HG03139 (cell line): ENCODE measurements around the gene HECW1.

Experiments
- ATAC-seq: cut with Tn5 transposase; IDR thresholded peaks from one replicate; pipeline ENCODE4 v1.9.1; 2021; ENCODE audit not compliant: unreplicated experiment

HECW1 gene

GRCh38 chr7:43142703-43143102, 30.3 kb downstream of the HECW1 start:
- ATAC-seq, result no peak

DNA sequence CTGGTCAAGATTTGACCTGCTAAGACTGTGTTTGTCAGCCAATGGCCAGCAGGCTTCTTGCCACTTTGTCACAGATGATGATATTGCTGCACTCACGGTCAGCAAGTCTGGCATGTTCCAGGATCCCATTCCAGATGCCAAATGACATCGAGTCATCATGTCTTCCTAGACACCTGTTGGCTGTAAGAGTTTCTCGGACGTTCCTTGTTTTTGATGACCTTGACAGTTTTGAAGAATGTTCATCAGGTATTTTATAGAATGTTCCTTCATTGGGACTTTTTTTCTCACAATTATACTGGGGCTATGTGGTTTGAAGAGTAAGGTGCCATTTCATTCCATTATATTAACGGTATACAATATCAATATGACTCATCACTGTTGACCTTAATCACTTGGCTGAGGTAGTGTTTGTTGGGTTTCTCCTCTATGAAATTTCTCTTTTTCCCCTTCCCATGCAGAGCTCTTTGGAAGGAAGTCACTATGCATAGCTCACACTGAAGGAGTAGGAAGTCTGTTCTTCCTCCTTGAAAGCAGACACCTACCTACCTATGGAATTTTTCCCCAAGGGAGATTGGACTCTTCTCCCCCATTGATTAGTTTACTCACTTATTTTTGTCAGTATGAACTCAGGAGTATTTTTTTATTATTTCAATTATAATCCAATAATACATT, 31.6 kb downstream of the HECW1 start:
- no peak for ATAC-seq

DNA sequence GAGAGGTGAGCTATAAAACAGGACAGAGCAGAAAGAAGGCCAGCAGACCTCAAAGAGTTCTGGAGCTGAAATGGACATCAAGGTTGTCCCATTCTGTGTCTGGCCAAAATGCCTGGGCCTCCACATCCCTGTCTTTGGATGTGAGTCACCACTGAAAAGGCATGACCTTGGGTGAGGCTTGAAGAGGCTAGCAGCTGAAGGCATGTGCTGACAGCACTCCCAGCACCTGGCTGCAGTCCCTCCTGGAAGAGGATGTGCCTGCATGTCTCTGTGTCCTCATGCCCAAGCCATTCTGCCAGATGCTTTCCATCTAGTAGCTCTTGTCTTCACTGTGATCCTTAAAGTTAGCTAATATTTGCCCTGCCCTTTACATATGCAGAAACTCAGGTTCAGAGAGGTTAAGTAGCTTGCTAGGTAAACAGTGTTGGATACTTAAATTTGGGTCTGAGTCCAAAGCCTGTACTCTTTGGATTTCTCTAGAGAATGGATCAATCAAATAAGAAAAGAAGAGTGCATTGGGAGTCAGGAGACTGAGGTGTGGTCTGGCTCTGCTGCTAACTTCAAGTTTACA, 35.8 kb downstream of the HECW1 start:
- no peak for ATAC-seq

- ATAC-seq, result no peak
Observed at GRCh38 chr7:43151076-43151475, 38.6 kb downstream of the HECW1 start.

DNA sequence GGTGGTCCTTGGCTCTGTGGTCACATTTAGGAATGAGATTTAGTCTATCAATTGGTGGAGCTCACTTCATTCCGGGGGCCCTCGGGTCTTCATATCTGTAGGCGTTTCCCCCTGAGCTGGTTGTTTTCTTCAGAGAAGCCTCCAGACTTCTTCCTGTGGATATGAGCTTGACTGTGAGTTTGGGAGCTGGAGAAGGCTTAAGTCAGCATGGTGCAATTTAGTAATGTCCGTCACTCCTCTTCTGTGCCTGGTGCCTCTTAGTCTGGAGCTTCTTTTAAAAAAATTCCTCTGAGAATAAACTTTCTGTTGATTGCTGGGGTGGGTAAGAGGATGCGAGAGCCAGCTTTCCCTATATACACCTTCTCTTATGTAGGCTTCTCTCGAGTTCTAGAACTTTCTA, 40.2 kb downstream of the HECW1 start:
- no peak for ATAC-seq

- ATAC-seq, result no peak
Observed at GRCh38 chr7:43155636-43156035, 43.2 kb downstream of the HECW1 start.

DNA sequence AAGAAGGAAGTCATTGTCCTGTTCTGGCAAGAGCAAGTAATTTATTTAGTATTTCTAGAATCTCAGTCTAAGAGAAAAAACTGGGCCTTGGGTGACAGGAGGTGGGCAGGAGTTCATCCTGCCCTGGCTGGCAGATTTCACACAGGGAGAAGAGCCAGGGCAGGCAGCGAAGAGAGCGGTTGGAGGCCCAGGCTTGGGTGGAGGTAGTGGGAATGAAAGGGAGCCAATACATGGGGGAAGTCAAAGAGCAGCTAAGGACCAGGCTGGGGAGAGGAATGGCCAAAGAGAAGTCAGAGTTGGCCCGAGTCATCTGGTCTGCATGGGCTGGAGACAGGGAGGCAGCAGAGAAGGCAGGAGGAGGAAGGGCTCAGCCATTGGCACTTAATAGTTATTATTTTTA, 51.4 kb downstream of the HECW1 start:
- ATAC-seq, result no peak

DNA sequence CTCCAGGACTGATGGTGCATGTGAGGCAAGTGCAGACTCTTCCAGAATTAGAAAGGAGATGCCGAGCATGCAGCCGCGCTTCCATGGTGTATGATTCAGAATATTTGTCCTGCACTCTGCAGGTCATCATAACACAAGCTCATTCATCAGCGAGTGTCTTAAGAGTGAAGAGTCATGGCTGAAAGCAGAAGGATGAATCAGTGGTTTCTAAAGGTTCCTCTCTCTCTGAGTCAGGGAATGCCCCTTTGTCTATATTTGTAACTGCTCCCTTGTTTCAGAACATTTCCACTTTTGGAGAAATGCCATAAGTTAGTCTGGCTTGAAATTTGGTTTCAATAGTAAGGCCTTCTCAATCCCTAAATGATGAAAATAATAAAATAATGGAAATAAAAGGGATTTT, 52.3 kb downstream of the HECW1 start:
- ATAC-seq, result peak; percentile 74

DNA sequence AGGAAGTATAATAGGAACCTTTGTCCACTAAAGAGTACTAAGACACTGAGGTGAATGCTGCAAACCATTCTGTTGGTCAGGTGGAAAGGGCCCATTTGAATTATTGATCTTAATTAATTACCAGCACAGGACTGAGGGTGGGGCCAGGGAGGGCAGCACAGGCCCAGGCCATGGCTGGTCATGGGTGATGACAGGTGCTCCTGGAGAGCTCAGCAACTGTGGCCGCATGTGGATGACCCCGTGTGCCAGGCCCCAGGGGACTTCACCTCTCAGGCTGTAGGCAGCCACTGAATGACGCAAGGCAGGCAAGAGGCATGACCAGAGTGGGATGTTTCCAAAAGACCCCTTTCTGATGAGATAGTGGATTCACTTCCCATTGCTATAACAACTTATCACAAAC, 54.2 kb downstream of the HECW1 start:
- no peak for ATAC-seq

DNA sequence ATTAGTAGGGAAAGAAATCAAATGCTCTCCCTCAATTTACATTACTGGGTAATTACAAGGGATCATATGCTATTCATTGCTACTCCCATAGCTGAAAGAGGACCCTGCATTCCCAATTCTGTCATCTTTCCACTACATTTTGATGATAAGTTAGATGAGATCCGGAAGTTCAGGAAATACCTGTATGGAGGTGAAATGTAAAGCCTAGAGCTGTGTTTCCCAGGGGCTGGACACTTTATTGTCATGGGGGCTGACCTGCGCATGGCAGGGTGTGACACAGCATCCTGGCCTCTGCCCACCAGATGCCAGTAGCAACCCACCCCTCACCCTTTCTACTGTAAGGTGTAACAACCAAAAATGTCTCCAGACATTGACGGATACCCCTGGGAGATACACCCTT, 56.6 kb downstream of the HECW1 start:
- no peak for ATAC-seq

- ATAC-seq, result no peak
Observed at GRCh38 chr7:43170571-43170970, 58.1 kb downstream of the HECW1 start.

DNA sequence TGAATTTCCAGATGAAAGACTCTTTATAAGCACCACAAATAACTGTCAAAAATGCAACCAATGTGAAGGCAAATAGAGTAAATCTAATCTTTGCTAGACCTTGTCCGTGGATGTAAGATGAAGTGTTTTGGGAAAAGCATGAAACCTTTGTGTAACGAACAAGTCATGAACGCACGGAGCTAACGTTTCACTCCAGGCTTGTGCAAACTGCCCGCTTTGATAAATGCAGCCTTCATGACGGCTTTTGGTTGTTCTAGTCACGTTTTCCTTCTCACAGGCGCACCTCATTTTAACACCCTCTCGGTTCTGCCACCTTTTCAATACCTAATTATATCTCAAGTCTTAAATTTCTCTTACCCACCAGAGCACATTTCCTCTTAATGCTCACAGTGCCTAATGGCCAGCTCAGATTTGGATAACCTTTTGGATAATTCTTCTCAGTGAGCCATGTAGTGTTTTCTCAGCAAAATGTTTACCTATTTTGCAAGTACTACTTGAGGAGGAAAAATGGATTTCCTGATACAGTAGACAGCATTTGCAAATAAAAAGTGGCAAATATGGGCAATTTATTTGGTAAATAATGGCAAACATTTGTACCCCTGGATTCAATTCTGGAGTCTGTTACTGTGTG, 63.2 kb downstream of the HECW1 start:
- no peak for ATAC-seq

DNA sequence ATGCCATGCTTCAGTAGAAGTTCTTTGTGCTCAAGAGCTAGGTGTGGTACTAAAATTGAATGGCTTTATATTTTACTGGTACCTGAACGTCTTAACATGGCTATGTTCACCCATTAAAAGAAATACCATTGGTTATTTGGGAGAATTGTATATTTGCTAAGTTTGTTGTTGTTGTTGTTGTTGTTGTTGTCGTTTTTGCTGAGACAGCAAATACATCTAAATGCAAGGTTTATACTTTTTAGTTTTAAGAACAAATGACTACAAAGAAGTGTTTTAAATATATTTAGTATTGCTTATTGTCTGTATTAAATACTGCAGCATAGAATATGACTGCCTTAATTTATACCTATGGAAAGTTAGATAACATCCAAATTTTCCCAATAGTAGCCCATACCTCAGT, 66.9 kb downstream of the HECW1 start:
- ATAC-seq, result no peak

- no peak for ATAC-seq
Observed at GRCh38 chr7:43192806-43193460, 80.5 kb downstream of the HECW1 start.

DNA sequence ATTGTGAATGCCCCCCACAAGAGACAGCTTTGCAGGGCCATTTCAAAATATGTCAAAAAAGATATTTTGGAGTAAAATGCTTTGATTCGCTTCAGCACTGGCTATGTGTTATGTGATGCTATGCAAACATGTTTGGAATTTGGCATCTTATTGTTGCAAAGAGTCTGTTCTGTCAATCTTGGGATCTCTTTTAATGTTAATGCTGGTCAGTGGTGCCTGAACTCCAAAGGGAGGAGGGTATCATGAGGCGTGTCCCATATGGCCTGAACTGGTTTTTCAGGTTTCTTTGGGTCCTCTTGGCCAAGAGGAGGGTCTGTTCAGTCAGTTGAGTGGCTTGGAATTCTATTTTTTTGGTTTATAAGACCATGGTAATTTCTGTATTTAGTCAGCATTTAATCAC, 81.4 kb downstream of the HECW1 start:
- ATAC-seq, result no peak

DNA sequence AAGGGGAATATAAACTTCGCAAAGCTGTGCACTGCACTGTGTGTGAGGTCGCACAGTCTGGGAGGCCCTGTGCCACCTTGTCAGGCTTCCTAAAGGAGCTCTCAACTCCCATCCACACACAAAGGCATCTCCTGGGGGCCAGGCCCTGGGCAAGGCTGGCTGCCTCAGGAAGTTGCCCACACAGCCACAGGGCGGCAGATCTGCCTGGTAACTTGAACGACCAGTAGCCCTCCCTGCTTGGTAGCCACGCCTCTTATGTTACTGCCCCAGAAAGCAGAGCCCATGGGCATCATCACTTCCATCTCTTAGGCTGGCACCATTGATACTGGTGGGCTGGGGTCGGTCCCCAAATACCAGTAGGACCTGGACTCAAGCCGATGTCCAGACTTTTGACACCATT, 82.8 kb downstream of the HECW1 start:
- no peak for ATAC-seq

- ATAC-seq, result no peak
Observed at GRCh38 chr7:43195768-43196167, 83.3 kb downstream of the HECW1 start.

- ATAC-seq, result no peak
Observed at GRCh38 chr7:43196379-43196778, 83.9 kb downstream of the HECW1 start.

DNA sequence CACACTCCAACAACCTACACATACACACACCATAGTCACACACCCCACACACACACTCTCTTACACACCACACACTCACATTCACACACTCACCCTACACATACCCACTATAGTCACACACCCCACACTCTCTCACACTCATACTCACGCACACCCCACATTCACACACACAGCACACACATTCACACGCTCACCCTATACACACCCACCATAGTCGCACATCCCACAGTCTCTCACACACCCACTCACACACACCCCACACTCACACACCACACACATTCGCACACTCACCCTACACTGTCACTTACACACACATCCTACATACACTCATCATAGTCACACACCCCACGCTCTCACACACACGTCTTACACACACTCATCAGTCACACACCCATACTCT, 85.6 kb downstream of the HECW1 start:
- ATAC-seq, result no peak

DNA sequence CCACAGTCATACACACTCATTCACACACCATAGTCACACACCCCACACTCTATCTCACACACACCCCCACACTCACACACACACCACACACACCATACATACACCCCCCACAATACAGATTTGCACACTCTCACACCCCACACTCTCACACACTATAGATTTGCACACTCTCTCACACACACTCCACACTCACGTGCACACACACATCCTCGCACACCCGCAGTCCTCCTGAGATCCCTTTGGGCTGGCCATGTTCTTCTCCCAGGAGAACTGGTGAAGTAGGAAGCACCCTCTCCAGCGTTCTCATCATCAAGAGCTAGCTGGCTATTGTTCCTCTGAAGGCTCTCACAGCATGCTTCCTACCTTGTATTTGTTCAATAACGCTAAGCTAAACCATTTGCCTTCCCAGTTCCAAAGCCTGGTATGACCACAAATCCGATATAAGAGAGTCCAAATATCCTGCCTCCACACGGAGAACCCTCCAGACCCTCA, 86.2 kb downstream of the HECW1 start:
- no peak for ATAC-seq

GRCh38 chr7:43199371-43200160, 87.1 kb downstream of the HECW1 start:
- ATAC-seq, result no peak
